ENCODE results near the gene ZSCAN9.

ZSCAN9 gene

GRCh38 chr6:28208111-28208659 lies 16.9 kb upstream of the ZSCAN9 start:
- TF ChIP-seq, protein P1, sequence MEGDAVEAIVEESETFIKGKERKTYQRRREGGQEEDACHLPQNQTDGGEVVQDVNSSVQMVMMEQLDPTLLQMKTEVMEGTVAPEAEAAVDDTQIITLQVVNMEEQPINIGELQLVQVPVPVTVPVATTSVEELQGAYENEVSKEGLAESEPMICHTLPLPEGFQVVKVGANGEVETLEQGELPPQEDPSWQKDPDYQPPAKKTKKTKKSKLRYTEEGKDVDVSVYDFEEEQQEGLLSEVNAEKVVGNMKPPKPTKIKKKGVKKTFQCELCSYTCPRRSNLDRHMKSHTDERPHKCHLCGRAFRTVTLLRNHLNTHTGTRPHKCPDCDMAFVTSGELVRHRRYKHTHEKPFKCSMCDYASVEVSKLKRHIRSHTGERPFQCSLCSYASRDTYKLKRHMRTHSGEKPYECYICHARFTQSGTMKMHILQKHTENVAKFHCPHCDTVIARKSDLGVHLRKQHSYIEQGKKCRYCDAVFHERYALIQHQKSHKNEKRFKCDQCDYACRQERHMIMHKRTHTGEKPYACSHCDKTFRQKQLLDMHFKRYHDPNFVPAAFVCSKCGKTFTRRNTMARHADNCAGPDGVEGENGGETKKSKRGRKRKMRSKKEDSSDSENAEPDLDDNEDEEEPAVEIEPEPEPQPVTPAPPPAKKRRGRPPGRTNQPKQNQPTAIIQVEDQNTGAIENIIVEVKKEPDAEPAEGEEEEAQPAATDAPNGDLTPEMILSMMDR (IDR thresholded peaks at IDR 0.05; ENCODE audit: insufficient read depth, low read length, poor library complexity, severe bottlenecking) = no peak
- Histone ChIP-seq H3K4me3 (replicated peaks; ENCODE audit: low read depth, low read length) (peak overlapping the region; percentile 57), H3K36me3 (ENCODE audit: control insufficient read depth, insufficient read depth, low read length) (no peaks in the 10 kb centered on the region), H3K27me3 (replicated peaks; ENCODE audit: control insufficient read depth, insufficient read depth, low read length) (no peaks in the 10 kb centered on the region)
- DNase-seq (ENCODE audit: extremely low read depth, insufficient read length) = no peak

DNA sequence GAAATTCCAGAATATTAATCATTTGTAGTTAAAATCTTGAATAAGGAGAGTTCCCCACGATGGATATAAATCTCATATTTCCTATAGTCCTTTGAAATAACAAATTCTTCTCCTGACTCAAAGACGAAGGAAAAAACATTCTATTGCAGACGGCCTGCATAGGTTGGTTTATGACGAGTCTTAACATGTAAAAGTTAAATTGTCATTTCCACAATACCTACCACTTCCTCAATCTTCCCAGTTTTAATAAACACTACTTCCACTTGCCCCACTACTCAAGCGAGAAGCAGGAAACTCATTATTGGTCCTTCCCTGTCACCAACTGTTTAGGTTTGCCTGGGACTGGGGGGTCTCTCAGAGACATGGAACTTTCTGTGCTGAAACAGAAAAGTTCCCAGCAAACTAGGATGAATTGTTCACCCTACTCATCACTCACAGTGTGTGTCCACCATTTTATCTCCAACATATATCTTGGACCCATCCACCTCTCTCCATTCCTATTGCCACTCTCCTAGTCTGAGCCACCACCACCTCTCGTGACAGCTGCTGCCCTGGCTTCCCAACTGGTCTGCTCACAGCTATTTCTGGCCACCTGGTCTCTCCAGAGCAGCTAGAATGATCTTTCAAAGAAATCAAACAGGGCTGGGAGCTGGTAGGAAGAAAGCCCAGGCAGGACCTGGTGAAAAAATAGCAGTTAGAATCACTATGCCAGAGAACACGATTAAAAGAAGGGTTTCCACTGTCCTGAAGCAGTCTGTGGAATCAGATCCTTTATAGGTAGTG lies 15.1 kb upstream of the ZSCAN9 start:
- H3K27me3 ChIP-seq (replicated peaks; ENCODE audit: control insufficient read depth, insufficient read depth, low read length) = no peaks in the 10 kb centered on the region

GRCh38 chr6:28211840-28212509 lies 13.1 kb upstream of the ZSCAN9 start:
- H3K36me3 ChIP-seq (ENCODE audit: control insufficient read depth, insufficient read depth, low read length) = no peaks in the 10 kb centered on the region
- H3K4me3 ChIP-seq (replicated peaks; ENCODE audit: low read depth, low read length) = peak overlapping the region; percentile 68
- H3K27me3 ChIP-seq (replicated peaks; ENCODE audit: control insufficient read depth, insufficient read depth, low read length) = no peaks in the 10 kb centered on the region
- peak; percentile 50 for DNase-seq (ENCODE audit: extremely low read depth, insufficient read length)
- TF ChIP-seq, protein P1 (IDR thresholded peaks at IDR 0.05; ENCODE audit: insufficient read depth, low read length, poor library complexity, severe bottlenecking) = no peak

More for the DNA sequence above, 15.1 kb upstream of the ZSCAN9 start:
- no peak for DNase-seq (ENCODE audit: extremely low read depth, insufficient read length)
- Histone ChIP-seq H3K36me3 (ENCODE audit: control insufficient read depth, insufficient read depth, low read length) (no peaks in the 10 kb centered on the region), H3K4me3 (replicated peaks; ENCODE audit: low read depth, low read length) (no peak overlapping the region)
- TF ChIP-seq, protein P1 (IDR thresholded peaks at IDR 0.05; ENCODE audit: insufficient read depth, low read length, poor library complexity, severe bottlenecking) = no peak

- Histone ChIP-seq H3K27me3 (replicated peaks; ENCODE audit: control insufficient read depth, insufficient read depth, low read length) (no peaks in the 10 kb centered on the region), H3K36me3 (ENCODE audit: control insufficient read depth, insufficient read depth, low read length) (no peaks in the 10 kb centered on the region)
- TF ChIP-seq, protein P1 (IDR thresholded peaks at IDR 0.05; ENCODE audit: insufficient read depth, low read length, poor library complexity, severe bottlenecking) = peak; percentile 23
These were observed 12.4 kb upstream of the ZSCAN9 start for GRCh38 chr6:28212510-28213212.

GRCh38 chr6:28213213-28213523 lies 11.9 kb upstream of the ZSCAN9 start:
- H3K4me3 ChIP-seq (replicated peaks; ENCODE audit: low read depth, low read length) = no peak overlapping the region; the same call in 1 of the 2 replicates
- no peaks in the 10 kb centered on the region for H3K36me3 ChIP-seq (ENCODE audit: control insufficient read depth, insufficient read depth, low read length)
- DNase-seq (ENCODE audit: extremely low read depth, insufficient read length) = no peak
- no peaks in the 10 kb centered on the region for H3K27me3 ChIP-seq (replicated peaks; ENCODE audit: control insufficient read depth, insufficient read depth, low read length)
- TF ChIP-seq, protein P1 (IDR thresholded peaks at IDR 0.05; ENCODE audit: insufficient read depth, low read length, poor library complexity, severe bottlenecking) = no peak

More at GRCh38 chr6:28212510-28213212, 12.4 kb upstream of the ZSCAN9 start:
- H3K4me3 ChIP-seq (replicated peaks; ENCODE audit: low read depth, low read length) = peak overlapping the region; percentile 68
- peak; percentile 81 for DNase-seq (ENCODE audit: extremely low read depth, insufficient read length)

Measured in GM06990 (cell line).